ENCODE measurements around the gene SRC.
"Not testable (repeated sequence)": the region's sequence is repeated elsewhere in the genome, so short reads cannot be mapped to it uniquely, and the experiment has no call there.

SRC gene

DNA sequence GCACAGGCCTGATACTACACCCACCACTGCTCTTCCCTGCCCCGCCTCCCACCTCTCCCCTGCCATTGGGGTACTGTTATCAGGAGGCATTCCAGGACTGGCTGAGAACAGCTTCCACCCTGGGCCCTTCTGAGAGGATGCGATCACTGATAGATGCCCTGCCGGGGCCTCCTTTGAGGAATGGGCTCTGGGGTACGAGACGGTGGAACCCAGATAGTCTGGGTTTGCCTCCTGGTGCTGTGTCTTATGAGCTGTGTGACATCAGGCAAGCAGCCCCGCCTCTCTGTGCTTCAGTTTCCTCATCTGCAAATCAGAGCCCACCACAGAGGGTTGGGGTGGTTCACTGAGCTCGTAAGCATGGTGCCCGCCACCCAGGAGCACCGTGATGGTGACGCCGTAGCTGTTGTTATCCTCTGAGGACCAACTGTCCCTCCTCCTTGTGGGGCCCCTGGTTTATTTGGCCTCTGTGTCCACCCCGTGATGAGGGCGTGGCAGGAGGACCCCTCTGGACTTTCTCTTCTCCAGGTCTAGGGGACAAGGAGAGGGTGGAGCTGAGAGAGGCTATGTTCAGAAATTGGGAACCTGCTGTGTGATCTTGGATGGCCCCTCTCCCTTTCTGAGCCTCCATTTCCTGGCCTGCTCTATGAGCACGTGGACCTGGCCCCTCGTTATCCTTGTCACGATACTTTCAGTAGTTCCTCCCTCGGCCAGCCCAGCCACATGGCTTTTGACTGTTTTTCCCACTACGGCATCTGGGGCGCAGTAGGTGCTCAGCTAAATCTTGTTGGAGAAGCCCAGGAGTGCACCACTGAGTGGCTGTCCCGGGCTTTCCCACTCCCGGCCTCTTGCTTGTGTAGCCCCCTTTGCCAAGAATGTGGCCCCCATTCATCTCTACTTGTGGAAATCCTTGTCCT, 18.3 kb downstream of the SRC start:
- DNase-seq (ENCODE audit: low read depth) = no peak
- no peak for TF ChIP-seq CTCF (IDR thresholded peaks at IDR 0.05; ENCODE audit: insufficient read depth, low read depth, low read length, missing control alignments)
- H3K4me3 ChIP-seq (ENCODE audit: low read length) = no peak overlapping the region

DNA sequence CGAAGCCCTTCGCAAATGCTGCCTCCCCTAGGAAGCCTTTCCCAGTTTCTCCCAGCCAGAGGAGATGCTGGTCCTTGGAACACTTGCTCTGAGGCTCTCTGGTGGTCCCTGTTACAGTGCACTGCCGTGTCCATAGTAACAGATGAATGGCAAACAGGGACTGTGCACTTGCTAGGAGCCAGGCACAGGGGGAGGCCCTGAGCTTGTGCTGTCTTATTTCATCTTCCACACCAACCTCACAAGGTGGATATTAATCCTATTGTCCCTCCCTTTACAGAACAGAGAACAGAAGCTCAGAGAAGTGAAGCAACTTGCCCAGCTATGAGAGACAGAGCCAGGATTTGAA, 19.0 kb downstream of the SRC start:
- no peak overlapping the region for H3K4me3 ChIP-seq (ENCODE audit: low read length)
- no peak for TF ChIP-seq CTCF (IDR thresholded peaks at IDR 0.05; ENCODE audit: insufficient read depth, low read depth, low read length, missing control alignments)
- no peak for DNase-seq (ENCODE audit: low read depth)

- no peak overlapping the region for H3K4me3 ChIP-seq (ENCODE audit: low read length)
- no peak for DNase-seq (ENCODE audit: low read depth)
- no peak for TF ChIP-seq CTCF (IDR thresholded peaks at IDR 0.05; ENCODE audit: insufficient read depth, low read depth, low read length, missing control alignments)
Measured at GRCh38 chr20:37365760-37366638, 20.1 kb downstream of the SRC start.

DNA sequence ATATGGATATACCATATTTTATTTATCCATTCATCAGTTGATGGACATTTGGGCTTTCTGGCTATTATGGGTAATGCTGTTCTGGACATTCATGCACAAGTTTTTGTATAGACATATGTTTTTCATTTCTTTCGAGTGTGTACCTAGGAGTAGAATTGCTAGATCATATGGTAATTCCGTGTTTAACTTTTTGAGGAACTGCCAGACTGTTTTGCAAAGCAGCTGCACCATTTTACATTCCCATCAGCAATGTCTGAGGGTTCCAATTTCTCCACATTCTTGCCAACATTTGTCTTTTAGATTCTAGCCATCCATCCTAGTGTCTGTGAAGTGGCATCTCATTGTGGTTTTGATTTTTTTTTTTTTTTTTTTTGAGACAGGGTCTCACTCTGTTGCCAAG, 20.8 kb downstream of the SRC start:
- DNase-seq (ENCODE audit: low read depth) = no peak
- no peak for TF ChIP-seq CTCF (IDR thresholded peaks at IDR 0.05; ENCODE audit: insufficient read depth, low read depth, low read length, missing control alignments)
- H3K4me3 ChIP-seq (ENCODE audit: low read length) = no peak overlapping the region

- no peak for TF ChIP-seq CTCF (IDR thresholded peaks at IDR 0.05; ENCODE audit: insufficient read depth, low read depth, low read length, missing control alignments)
- no peak for DNase-seq (ENCODE audit: low read depth)
- no peak overlapping the region for H3K4me3 ChIP-seq (ENCODE audit: low read length)
Measured at GRCh38 chr20:37369846-37370245, 23.9 kb downstream of the SRC start.

DNA sequence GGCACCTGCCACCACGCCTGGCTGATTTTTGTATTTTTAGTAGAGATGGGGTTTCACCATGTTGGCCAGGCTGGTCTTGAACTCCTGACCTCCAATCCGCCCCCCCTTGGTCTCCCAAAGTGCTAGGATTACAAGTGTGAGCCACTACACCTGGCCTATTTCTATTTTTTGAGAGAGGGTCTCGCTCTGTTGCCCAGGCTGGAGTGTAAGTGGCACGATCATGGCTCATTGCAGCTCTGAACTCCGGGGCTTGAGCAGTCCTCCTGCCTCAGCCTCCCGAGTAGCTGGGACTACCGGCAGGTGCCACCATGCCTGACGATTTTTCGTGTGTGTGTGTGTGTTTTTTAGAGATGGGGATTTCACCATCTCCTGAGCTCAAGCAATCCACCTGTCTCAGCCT, 25.9 kb downstream of the SRC start:
- DNase-seq (ENCODE audit: low read depth); H3K4me3 ChIP-seq (ENCODE audit: low read length): not testable (repeated sequence)

DNA sequence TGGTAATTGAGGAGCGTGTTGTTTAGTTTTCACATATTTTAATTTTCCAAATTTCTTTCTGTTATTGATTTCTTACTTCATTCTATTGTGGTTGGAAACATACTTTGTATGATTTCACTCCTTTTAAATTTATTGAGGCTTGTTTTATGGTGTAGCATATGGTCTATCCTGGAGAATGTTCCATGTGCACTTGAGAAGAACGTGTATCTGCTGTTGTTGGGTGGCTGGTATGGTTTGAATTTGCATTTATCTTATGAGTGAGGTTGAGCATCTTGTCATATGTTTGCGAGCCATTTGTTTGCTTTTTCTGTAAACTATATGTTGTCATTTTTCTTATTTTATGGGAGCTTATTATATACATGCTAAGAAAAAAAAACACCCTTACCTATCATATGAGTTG, 26.5 kb downstream of the SRC start:
- DNase-seq (ENCODE audit: low read depth) = no peak
- TF ChIP-seq CTCF (IDR thresholded peaks at IDR 0.05; ENCODE audit: insufficient read depth, low read depth, low read length, missing control alignments) = no peak
- no peak overlapping the region for H3K4me3 ChIP-seq (ENCODE audit: low read length)

Measured in epithelial cell of esophagus (primary cell).